Nephron (organoid): ENCODE results near the gene FAM184A.

Experiments
- H3K27ac Mint-ChIP-seq, 3 experiments: 2 replicates each; pipeline ENCODE4 v1.8.0; 2020; ENCODE audit warnings: mixed read lengths in 3 of 3, mild to moderate bottlenecking in 2 of 3, moderate library complexity in 1 of 3
- H3K27me3 Mint-ChIP-seq: 2 replicates; pipeline ENCODE4 v1.8.0; 2021; ENCODE audit warnings: low read depth, mild to moderate bottlenecking, moderate library complexity, mixed read lengths
- H3K36me3 Mint-ChIP-seq: 2 replicates; pipeline ENCODE4 v1.8.0; 2020; ENCODE audit warnings: low read depth, mixed read lengths
- H3K4me1 Mint-ChIP-seq: 2 replicates; pipeline ENCODE4 v1.8.0; 2020; ENCODE audit warnings: mixed read lengths
- H3K4me3 Mint-ChIP-seq, 3 experiments: 2 replicates each; pipeline ENCODE4 v1.8.0; 2020; ENCODE audit warnings: mild to moderate bottlenecking in 3 of 3, mixed read lengths in 3 of 3, moderate library complexity in 2 of 3
- H3K9me3 Mint-ChIP-seq: 2 replicates; pipeline ENCODE4 v1.8.0; 2020; ENCODE audit warnings: mixed read lengths
- CTCF ChIP-seq, 3 experiments: fragments of 200-600 bp; sonication (generic); IDR thresholded peaks; one replicate each; pipeline ENCODE4 v1.5.0; 2021; ENCODE audit warnings: antibody characterized with exemption in 3 of 3; ENCODE audit not compliant: unreplicated experiment in 3 of 3

Gene FAM184A

DNA sequence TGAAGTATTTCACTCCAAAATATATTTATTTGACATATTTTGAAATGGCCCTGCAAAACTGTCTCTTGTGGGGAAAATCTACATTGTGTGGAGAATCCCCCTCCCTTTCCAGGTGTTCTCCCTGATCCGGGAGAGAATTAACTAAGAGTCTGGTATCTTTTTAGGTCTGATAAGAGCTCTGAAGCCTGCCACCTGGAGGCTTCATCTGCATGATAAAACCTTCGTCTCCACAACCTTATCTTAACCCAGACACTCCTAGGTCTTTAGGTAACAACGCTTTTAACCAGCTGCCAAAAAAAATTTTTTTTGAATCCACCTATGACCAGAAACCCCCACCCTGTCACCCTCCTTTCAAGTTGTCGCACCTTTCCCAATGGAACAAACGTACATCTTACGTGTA, 43.0 kb downstream of the FAM184A start:
- no peak for TF ChIP-seq CTCF (IDR thresholded peaks at IDR 0.05; ENCODE audit: unreplicated experiment in 3 of 3)

GRCh38 chr6:119034827-119035458, 43.5 kb downstream of the FAM184A start:
- H3K27ac Mint-ChIP-seq: peak overlapping the region; percentile 18 to 79 (median 35)
- H3K9me3 Mint-ChIP-seq: no peaks in the 10 kb centered on the region

More for the DNA sequence above, 43.0 kb downstream of the FAM184A start:
- peaks cover 23% of the 10 kb centered on the region for H3K4me1 Mint-ChIP-seq
- H3K27me3 Mint-ChIP-seq: no peaks in the 10 kb centered on the region
- H3K4me3 Mint-ChIP-seq: no peak overlapping the region
- no peaks in the 10 kb centered on the region for H3K36me3 Mint-ChIP-seq
- no peaks in the 10 kb centered on the region for H3K9me3 Mint-ChIP-seq
- H3K27ac Mint-ChIP-seq: peak overlapping the region; percentile 18 to 79 (median 41)

GRCh38 chr6:119032428-119032827, 46.0 kb downstream of the FAM184A start:
- H3K27me3 Mint-ChIP-seq: no peaks in the 10 kb centered on the region
- no peak overlapping the region for H3K27ac Mint-ChIP-seq
- H3K36me3 Mint-ChIP-seq: no peaks in the 10 kb centered on the region
- no peak for TF ChIP-seq CTCF (IDR thresholded peaks at IDR 0.05; ENCODE audit: unreplicated experiment in 3 of 3)
- H3K4me3 Mint-ChIP-seq: no peak overlapping the region
- peaks cover 22% of the 10 kb centered on the region for H3K4me1 Mint-ChIP-seq
- no peaks in the 10 kb centered on the region for H3K9me3 Mint-ChIP-seq

More at GRCh38 chr6:119034827-119035458, 43.5 kb downstream of the FAM184A start:
- Mint-ChIP-seq H3K27me3 (no peaks in the 10 kb centered on the region), H3K36me3 (no peaks in the 10 kb centered on the region), H3K4me1 (peaks cover 23% of the 10 kb centered on the region), H3K4me3 (peak overlapping the region in 1 of 3 experiments; percentile 14)
- no peak for TF ChIP-seq CTCF (IDR thresholded peaks at IDR 0.05; ENCODE audit: unreplicated experiment in 3 of 3)

- Mint-ChIP-seq H3K4me1 (peaks cover 26% of the 10 kb centered on the region), H3K4me3 (no peak overlapping the region), H3K27ac (no peak overlapping the region), H3K27me3 (no peaks in the 10 kb centered on the region), H3K36me3 (no peaks in the 10 kb centered on the region), H3K9me3 (no peaks in the 10 kb centered on the region)
- no peak for TF ChIP-seq CTCF (IDR thresholded peaks at IDR 0.05; ENCODE audit: unreplicated experiment in 3 of 3)
Observed at GRCh38 chr6:119030759-119031158, 47.7 kb downstream of the FAM184A start.

- Mint-ChIP-seq H3K27me3 (no peaks in the 10 kb centered on the region), H3K36me3 (no peaks in the 10 kb centered on the region), H3K4me3 (no peak overlapping the region), H3K4me1 (peaks cover 19% of the 10 kb centered on the region), H3K9me3 (no peaks in the 10 kb centered on the region), H3K27ac (no peak overlapping the region)
- TF ChIP-seq CTCF (IDR thresholded peaks at IDR 0.05; ENCODE audit: unreplicated experiment in 3 of 3): no peak
Observed at GRCh38 chr6:119028091-119028490, 50.4 kb downstream of the FAM184A start.

GRCh38 chr6:119027465-119027864, 51.0 kb downstream of the FAM184A start:
- H3K27me3 Mint-ChIP-seq: no peaks in the 10 kb centered on the region
- no peak overlapping the region for H3K27ac Mint-ChIP-seq
- no peak for TF ChIP-seq CTCF (IDR thresholded peaks at IDR 0.05; ENCODE audit: unreplicated experiment in 3 of 3)
- H3K36me3 Mint-ChIP-seq: no peaks in the 10 kb centered on the region
- peaks cover 19% of the 10 kb centered on the region for H3K4me1 Mint-ChIP-seq
- H3K4me3 Mint-ChIP-seq: no peak overlapping the region
- H3K9me3 Mint-ChIP-seq: no peaks in the 10 kb centered on the region
